Measurements from ENCODE around the gene EVA1A.

EVA1A gene

DNA sequence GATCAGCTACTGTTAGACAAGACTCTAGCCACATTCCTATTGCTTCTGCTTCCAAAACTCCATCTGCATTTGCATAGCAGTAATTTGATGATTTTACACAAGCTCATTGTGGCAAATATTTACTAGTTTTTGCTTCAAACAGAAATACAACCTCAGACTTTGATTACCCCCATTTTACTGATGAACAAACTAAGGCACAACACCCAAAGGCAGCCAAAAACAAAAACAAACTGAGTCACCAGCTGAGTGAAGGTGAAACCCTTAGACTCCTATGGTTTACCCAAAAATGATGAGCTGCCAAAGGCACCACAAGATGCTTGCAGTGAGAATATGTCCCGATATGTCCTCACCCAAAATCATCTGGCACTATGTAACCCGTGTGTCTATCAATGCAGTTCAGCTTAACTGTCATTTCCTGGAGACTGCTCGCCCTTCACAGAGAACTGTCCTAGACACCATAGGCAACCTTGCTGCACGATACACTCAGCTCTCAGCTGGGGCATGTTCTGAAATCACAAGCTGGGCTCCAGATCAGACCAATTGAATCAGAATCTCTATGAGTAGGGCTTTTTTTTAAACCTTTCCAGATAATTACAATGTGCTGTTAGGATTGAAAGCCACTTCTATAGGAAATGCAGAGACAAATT, 4.1 kb upstream of the EVA1A start (continued):
- TF ChIP-seq ZBTB1 (tag by site-specific recombination; IDR thresholded peaks at IDR 0.05), result no peak

GRCh38 chr2:75564026-75564688, 3.4 kb upstream of the EVA1A start:
- Histone ChIP-seq H3K4me3 (ENCODE audit: low read depth, low read length) (no peak overlapping the region), H3K36me3 (ENCODE audit: control insufficient read depth in 2 of 2, insufficient read depth in 1 of 2, low read length in 2 of 2) (no peaks in the 10 kb centered on the region), H3K4me1 (ENCODE audit: control insufficient read depth, insufficient read depth, low read length) (no peaks in the 10 kb centered on the region; the same call in 1 of the 2 replicates), H3K27ac (ENCODE audit: extremely low read depth, low read depth, low read length) (no peak overlapping the region), H3K9me3 (ENCODE audit: control insufficient read depth, insufficient read depth, low read depth, low read length) (no peaks in the 10 kb centered on the region)
- TF ChIP-seq, protein P1, sequence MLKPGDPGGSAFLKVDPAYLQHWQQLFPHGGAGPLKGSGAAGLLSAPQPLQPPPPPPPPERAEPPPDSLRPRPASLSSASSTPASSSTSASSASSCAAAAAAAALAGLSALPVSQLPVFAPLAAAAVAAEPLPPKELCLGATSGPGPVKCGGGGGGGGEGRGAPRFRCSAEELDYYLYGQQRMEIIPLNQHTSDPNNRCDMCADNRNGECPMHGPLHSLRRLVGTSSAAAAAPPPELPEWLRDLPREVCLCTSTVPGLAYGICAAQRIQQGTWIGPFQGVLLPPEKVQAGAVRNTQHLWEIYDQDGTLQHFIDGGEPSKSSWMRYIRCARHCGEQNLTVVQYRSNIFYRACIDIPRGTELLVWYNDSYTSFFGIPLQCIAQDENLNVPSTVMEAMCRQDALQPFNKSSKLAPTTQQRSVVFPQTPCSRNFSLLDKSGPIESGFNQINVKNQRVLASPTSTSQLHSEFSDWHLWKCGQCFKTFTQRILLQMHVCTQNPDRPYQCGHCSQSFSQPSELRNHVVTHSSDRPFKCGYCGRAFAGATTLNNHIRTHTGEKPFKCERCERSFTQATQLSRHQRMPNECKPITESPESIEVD (tag by site-specific recombination; IDR thresholded peaks at IDR 0.05), result no peak
- no peak for TF ChIP-seq ZNF341 (tag by site-specific recombination; IDR thresholded peaks at IDR 0.05; ENCODE audit: low read depth)
- TF ChIP-seq ZSCAN18 (tag by site-specific recombination; IDR thresholded peaks at IDR 0.05), result no peak
- no peak for TF ChIP-seq TRIM28 (IDR thresholded peaks at IDR 0.05; ENCODE audit: borderline replicate concordance, low read length)
- TF ChIP-seq ZNF624 (tag by site-specific recombination; IDR thresholded peaks at IDR 0.05), result no peak
- no peak for TF ChIP-seq ZBTB11 (tag by site-specific recombination; conservative IDR thresholded peaks at IDR 0.05; ENCODE audit: low read depth)
- TF ChIP-seq SP7 (tag by site-specific recombination; IDR thresholded peaks at IDR 0.05), result no peak
- no peak for TF ChIP-seq ZNF639 (tag by site-specific recombination; IDR thresholded peaks at IDR 0.05)
- TF ChIP-seq ZSCAN30 (tag by site-specific recombination; IDR thresholded peaks at IDR 0.05), result no peak
- TF ChIP-seq, protein P2, sequence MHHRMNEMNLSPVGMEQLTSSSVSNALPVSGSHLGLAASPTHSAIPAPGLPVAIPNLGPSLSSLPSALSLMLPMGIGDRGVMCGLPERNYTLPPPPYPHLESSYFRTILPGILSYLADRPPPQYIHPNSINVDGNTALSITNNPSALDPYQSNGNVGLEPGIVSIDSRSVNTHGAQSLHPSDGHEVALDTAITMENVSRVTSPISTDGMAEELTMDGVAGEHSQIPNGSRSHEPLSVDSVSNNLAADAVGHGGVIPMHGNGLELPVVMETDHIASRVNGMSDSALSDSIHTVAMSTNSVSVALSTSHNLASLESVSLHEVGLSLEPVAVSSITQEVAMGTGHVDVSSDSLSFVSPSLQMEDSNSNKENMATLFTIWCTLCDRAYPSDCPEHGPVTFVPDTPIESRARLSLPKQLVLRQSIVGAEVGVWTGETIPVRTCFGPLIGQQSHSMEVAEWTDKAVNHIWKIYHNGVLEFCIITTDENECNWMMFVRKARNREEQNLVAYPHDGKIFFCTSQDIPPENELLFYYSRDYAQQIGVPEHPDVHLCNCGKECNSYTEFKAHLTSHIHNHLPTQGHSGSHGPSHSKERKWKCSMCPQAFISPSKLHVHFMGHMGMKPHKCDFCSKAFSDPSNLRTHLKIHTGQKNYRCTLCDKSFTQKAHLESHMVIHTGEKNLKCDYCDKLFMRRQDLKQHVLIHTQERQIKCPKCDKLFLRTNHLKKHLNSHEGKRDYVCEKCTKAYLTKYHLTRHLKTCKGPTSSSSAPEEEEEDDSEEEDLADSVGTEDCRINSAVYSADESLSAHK (tag by site-specific recombination; IDR thresholded peaks at IDR 0.05), result no peak
- CTCF ChIA-PET, result interaction anchor here (0.7 to 3.1 kb wide), 7 partner anchors 10 to 97 kb away, joined by 3 to 10 read pairs (median 5); no protein-coding TSS in a partner anchor
- POLR2A ChIA-PET, result no interaction called here
